GM12875 (cell line): Measurements from ENCODE around the gene FSTL4.

Experiments used
- H3K4me3 ChIP-seq: one replicate; pipeline ENCODE4 v1.5.1; 2011; ENCODE audit warnings: low read depth, low read length, control low read depth
- TF ChIP-seq, protein P1 (sequence below): IDR thresholded peaks from 2 replicates; pipeline ENCODE4 v1.5.1; 2011; ENCODE audit warnings: low read depth, mild to moderate bottlenecking, control low read depth, inconsistent platforms, low read length, moderate library complexity, borderline replicate concordance; ENCODE audit not compliant: insufficient read depth

FSTL4 gene

DNA sequence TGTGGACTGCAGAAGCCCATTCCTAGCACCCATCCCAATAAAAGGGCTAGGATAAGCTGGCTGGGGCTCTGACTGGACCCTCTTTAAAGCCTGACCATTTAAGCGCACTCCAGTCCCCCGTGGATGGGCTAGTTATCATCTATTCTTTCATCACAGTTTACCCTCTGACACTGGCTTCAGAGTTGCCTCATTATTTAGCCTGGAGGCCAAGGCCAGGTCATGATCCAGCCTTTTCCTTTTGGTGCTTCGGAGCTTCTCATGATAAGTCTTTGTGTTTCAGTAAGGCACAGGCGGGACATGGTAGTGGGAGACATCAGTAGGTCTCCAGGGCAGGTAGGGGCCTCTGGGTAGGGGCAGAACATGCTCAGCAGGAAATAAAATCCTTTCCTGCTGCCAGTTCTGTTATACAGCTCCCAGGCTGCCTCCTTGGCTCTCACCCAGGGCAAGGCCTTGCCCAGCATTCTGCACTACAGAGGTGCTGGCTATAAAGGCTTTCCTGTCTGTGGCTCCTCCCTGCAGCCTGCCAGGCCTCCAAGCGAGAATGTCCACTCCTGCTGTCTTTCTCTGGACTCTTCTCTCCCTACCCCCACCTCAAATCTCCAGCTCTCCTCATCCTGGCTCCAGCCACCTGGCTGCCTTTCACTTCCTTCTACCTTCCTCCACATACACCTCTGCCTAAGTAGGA is 128.8 kb downstream of the FSTL4 start:
- no peak overlapping the region for H3K4me3 ChIP-seq
- TF ChIP-seq, protein P1, sequence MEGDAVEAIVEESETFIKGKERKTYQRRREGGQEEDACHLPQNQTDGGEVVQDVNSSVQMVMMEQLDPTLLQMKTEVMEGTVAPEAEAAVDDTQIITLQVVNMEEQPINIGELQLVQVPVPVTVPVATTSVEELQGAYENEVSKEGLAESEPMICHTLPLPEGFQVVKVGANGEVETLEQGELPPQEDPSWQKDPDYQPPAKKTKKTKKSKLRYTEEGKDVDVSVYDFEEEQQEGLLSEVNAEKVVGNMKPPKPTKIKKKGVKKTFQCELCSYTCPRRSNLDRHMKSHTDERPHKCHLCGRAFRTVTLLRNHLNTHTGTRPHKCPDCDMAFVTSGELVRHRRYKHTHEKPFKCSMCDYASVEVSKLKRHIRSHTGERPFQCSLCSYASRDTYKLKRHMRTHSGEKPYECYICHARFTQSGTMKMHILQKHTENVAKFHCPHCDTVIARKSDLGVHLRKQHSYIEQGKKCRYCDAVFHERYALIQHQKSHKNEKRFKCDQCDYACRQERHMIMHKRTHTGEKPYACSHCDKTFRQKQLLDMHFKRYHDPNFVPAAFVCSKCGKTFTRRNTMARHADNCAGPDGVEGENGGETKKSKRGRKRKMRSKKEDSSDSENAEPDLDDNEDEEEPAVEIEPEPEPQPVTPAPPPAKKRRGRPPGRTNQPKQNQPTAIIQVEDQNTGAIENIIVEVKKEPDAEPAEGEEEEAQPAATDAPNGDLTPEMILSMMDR, result no peak

DNA sequence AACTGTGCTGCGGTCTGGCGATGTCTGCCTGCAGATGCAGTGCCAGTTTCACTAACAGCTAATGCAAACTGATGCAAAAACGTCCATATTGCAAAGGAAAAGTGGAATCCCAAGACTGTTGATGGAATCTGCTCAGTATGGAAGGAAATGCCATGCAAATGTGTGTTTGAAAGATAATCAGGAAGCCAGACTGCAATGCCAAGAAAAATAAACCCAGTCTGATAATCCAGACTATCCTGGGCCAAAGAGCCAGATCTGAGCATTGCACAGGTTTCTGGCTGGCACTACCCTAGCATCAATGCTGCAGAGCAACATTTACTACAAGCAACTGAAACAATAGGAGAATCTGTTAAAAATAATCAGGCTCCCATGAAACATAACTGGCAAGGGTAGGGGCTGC is 130.3 kb downstream of the FSTL4 start:
- TF ChIP-seq, protein P1, result no peak
- H3K4me3 ChIP-seq, result no peak overlapping the region

DNA sequence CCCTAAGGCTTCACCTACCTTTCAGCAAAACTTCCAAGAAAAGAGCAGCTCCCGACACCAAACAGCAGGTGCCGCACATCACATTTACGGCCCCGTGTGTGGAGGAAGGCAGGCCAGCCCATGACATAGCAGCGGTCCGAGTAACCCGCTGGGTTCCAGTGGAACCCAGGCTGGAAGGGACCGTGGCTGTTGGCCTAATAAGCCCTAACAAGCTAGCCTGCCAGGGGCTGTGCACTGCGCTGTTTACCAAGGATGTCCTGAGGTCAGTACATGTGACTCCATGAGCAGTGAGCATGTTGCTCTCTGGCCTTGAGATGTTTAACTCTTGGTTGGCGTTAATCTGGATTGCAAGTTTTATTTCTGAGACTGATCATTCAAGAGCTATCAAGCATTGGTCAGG is 131.5 kb downstream of the FSTL4 start:
- TF ChIP-seq, protein P1, result no peak
- H3K4me3 ChIP-seq, result no peak overlapping the region

DNA sequence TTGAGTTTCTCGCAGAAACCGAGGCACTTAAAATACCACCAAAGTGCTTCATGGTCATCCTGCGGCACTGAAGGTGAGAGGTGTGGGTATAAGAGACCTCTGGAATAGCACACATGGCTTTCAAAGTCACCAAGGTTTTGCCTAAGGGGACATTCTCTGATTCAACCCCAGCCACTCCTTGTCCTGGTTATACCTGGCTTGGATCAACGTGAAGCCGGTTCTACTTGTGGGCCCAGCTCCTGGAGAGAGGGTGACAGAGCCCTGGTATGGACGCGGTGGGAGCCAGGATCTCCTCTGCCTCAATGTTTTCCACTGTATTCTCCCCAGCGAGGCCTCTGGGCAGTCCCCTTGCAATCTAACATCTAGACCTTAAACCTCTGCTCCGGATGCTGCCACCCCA is 132.0 kb downstream of the FSTL4 start:
- TF ChIP-seq, protein P1, result no peak
- H3K4me3 ChIP-seq, result no peak overlapping the region

DNA sequence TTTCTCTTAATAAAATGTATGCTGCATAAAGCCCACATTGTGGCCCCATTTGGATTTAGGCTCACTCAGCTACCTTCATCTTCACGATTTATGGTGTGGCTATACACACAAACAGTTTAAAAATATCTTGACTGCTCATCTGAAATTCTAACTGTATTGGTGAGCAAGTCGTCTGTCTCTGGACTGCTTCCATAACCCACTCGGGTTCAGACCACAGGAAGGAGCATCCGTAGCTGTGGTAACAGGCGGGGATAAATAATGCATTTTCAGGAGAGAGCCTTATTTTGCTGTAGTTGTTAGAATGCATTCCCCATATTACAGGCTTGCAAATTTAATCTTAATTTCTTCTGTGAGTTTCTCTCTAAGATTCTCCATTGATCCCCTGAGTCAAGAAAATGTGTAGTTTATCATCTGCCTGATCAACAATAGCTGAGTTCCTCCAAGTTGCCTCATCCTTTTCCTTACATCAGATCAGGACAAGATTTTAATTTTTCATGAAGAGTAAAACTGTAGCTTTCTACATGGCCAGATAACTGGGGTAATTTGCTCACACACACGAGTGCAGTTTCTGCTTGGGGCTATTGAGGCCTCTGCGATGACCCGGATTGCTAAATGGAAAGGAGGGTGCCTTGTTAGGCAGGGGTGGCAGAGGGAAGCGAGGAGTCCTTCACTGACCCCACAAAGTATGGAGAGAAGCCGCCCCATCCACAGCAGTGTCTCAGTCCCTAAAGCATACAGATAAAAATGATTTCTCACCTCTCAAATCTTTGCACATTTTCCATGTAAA is 133.9 kb downstream of the FSTL4 start:
- TF ChIP-seq, protein P1, result no peak

DNA sequence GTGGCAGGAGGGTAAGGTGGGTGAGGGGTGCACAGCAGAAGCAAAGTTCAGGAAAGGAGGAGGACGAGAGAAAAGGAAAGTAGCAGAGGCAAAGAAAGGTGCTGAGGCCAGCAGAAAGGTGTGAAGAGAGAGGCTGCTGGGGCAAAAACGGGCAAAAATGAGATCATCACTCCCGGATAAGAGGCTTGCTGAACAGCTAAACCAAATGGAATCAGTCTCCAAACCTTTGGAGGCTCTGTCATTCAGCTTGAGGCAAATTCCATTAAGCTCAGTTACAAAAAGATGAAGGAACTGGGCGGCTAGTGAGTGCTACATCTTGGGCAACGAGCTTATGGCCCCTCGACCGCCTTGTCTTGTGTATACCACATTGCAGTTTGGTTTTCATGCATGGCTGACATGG is 136.4 kb downstream of the FSTL4 start:
- H3K4me3 ChIP-seq, result no peak overlapping the region
- TF ChIP-seq, protein P1, result no peak

More for the DNA sequence above, 133.9 kb downstream of the FSTL4 start:
- H3K4me3 ChIP-seq, result no peak overlapping the region
